ENCODE data around the gene CCDC74B.
"Not testable (repeated sequence)": the region's sequence is repeated elsewhere in the genome, so short reads cannot be mapped to it uniquely, and the experiment has no call there.

The CCDC74B gene

GRCh38 chr2:130145006-130145414 is at the start of gene CCDC74B:
Gene CCDC74B (minus strand): TSS chr2:130145112. CDS start chr2:130144996, 116 bp downstream.
- DNase-seq, result not testable (repeated sequence)

GRCh38 chr2:130193824-130194223 is 48.9 kb upstream of the CCDC74B start:
- DNase-seq, result not testable (repeated sequence)

- DNase-seq, result not testable (repeated sequence)
These were observed 47.5 kb upstream of the CCDC74B start for GRCh38 chr2:130192451-130192850.

GRCh38 chr2:130191319-130191718 is 46.4 kb upstream of the CCDC74B start:
- not testable (repeated sequence) for DNase-seq

- no peak for DNase-seq
These were observed 45.3 kb upstream of the CCDC74B start for GRCh38 chr2:130190237-130190636.

GRCh38 chr2:130188958-130189357 is 44.0 kb upstream of the CCDC74B start:
- not testable (repeated sequence) for DNase-seq

- not testable (repeated sequence) for DNase-seq
These were observed 43.2 kb upstream of the CCDC74B start for GRCh38 chr2:130187859-130188792.

GRCh38 chr2:130187268-130187667 is 42.4 kb upstream of the CCDC74B start:
- no peak for DNase-seq

- no peak for DNase-seq
These were observed 41.5 kb upstream of the CCDC74B start for GRCh38 chr2:130186391-130186790.

GRCh38 chr2:130185896-130186295 is 41.0 kb upstream of the CCDC74B start:
- no peak for DNase-seq

GRCh38 chr2:130185436-130185835 is 40.5 kb upstream of the CCDC74B start:
- DNase-seq, result no peak

- DNase-seq, result no peak
These were observed 38.8 kb upstream of the CCDC74B start for GRCh38 chr2:130183512-130184373.

- DNase-seq, result not testable (repeated sequence)
These were observed 38.1 kb upstream of the CCDC74B start for GRCh38 chr2:130182826-130183511.

GRCh38 chr2:130181880-130182682 is 37.2 kb upstream of the CCDC74B start, which contains the start of gene MZT2B:
Gene MZT2B (plus strand): TSS chr2:130182262. CDS start chr2:130182283, 21 bp downstream.
- peak; percentile 47 for DNase-seq

- DNase-seq, result peak; percentile 62
These were observed 36.5 kb upstream of the CCDC74B start, which contains the start of gene SMPD4 for GRCh38 chr2:130181325-130181879. Gene SMPD4 (minus strand): TSS chr2:130181602. CDS start chr2:130176592, 5,010 bp downstream.

GRCh38 chr2:130180404-130181324 is 35.8 kb upstream of the CCDC74B start:
- DNase-seq, result not testable (repeated sequence)

GRCh38 chr2:130174866-130175265 is 30.0 kb upstream of the CCDC74B start:
- DNase-seq, result not testable (repeated sequence)

- DNase-seq, result no peak
These were observed 25.0 kb upstream of the CCDC74B start for GRCh38 chr2:130169896-130170295.

- not testable (repeated sequence) for DNase-seq
These were observed 24.3 kb upstream of the CCDC74B start for GRCh38 chr2:130169163-130169562.

- not testable (repeated sequence) for DNase-seq
These were observed 21.7 kb upstream of the CCDC74B start for GRCh38 chr2:130166611-130167010.

Measured in NCI-H2081 treated with DMSO at 0.1 percent for 48 hours (cell line).